Smooth muscle cell (in vitro differentiated cells): ENCODE results near the gene C15orf40. TPM values are rescaled to one million over a fixed set of nuclear protein-coding genes. Genes with fewer than 3 reads are reported as not detected.

Experiments used
- DNase-seq: peaks from one replicate; lab custom pipeline; 2025; ENCODE audit not compliant: unreplicated experiment; lab: John Stamatoyannopoulos, UW
- H2AFZ ChIP-seq: fragments of 200-600 bp; sonication (generic); 2 replicates; pipeline ENCODE4 v1.6.0; 2016; ENCODE audit warnings: antibody characterized with exemption, low read depth, mild to moderate bottlenecking
- H3F3A ChIP-seq: fragments of 200-600 bp; sonication (generic); 2 replicates; pipeline ENCODE4 v1.6.0; 2017; ENCODE audit warnings: antibody characterized with exemption, low read depth
- H3K27ac ChIP-seq: fragments of 200-600 bp; sonication (generic); 2 replicates; pipeline ENCODE4 v1.5.1; 2016; ENCODE audit warnings: low read depth, mild to moderate bottlenecking
- H3K27me3 ChIP-seq: fragments of 200-600 bp; sonication (generic); 2 replicates; pipeline ENCODE4 v1.6.1; 2016; ENCODE audit warnings: low read depth, mild to moderate bottlenecking
- H3K36me3 ChIP-seq: fragments of 200-600 bp; sonication (generic); 2 replicates; pipeline ENCODE4 v1.5.1; 2016; ENCODE audit warnings: low read depth
- H3K4me1 ChIP-seq: fragments of 200-600 bp; sonication (generic); 2 replicates; pipeline ENCODE4 v1.5.1; 2016; ENCODE audit warnings: low read depth
- H3K4me2 ChIP-seq: fragments of 200-600 bp; sonication (generic); 2 replicates; pipeline ENCODE4 v1.6.0; 2016; ENCODE audit warnings: mild to moderate bottlenecking
- H3K4me3 ChIP-seq: fragments of 200-600 bp; sonication (generic); 2 replicates; pipeline ENCODE4 v1.5.1; 2016; ENCODE audit warnings: mild to moderate bottlenecking
- H3K79me2 ChIP-seq: fragments of 200-600 bp; sonication (generic); 2 replicates; pipeline ENCODE4 v1.6.0; 2016; ENCODE audit warnings: low read depth, mild to moderate bottlenecking
- H3K9ac ChIP-seq: fragments of 200-600 bp; sonication (generic); 2 replicates; pipeline ENCODE4 v1.6.0; 2016; ENCODE audit warnings: low read depth
- H3K9me3 ChIP-seq: fragments of 200-600 bp; sonication (generic); replicated peaks from 2 replicates; pipeline ENCODE4 v1.5.1; 2016; ENCODE audit warnings: low read depth
- H4K20me1 ChIP-seq: fragments of 200-600 bp; sonication (generic); 2 replicates; pipeline ENCODE4 v1.6.0; 2016; ENCODE audit warnings: low read depth
- CTCF ChIP-seq: fragments of 200-600 bp; sonication (generic); IDR thresholded peaks from 2 replicates; pipeline ENCODE4 v1.5.1; 2017; ENCODE audit warnings: borderline replicate concordance, mild to moderate bottlenecking, antibody characterized with exemption; ENCODE audit not compliant: insufficient read depth, poor library complexity, severe bottlenecking
- WGBS: methylation state at CpG from one replicate; pipeline ENCODE4 v1.1.7; 2016; ENCODE audit warnings: low lambda C conversion rate; 5-methylcytosine and 5-hydroxymethylcytosine counted together
- polyA plus RNA-seq: library from polyadenylated mRNA; unstranded; fragments of >200 nt; fragmentation: Nextera tagmentation; extraction: Ambion mirVana; gene quantifications from 2 replicates; pipeline ENCODE4 v1.2.1, GENCODE V29; 2016
- total RNA-seq: library from RNA; depleted of rRNA; stranded (reverse); fragments of >200 nt; gene quantifications from 2 replicates; pipeline ENCODE4 v1.2.3, GENCODE V29; 2014

The C15orf40 gene
- total and polyA plus RNA-seq, 2 experiments from 2014 or later, result 14.3 to 19.3 TPM

GRCh38 chr15:82964890-82965289 is 46.5 kb downstream of the C15orf40 start:
- Histone ChIP-seq H3K9ac (no peak overlapping the region), H3K4me3 (no peak overlapping the region), H3K36me3 (no peaks in the 10 kb centered on the region), H3K27me3 (no peaks in the 10 kb centered on the region), H3K27ac (no peak overlapping the region), H4K20me1 (no peaks in the 10 kb centered on the region), H2AFZ (no peak overlapping the region), H3K79me2 (no peaks in the 10 kb centered on the region), H3K4me2 (no peak overlapping the region), H3K4me1 (no peaks in the 10 kb centered on the region), H3F3A (no peaks in the 10 kb centered on the region), H3K9me3 (no peaks in the 10 kb centered on the region)
- 96% methylated on average over 5 of the region's 5 CpGs for WGBS
- no peak for DNase-seq
- no peak for TF ChIP-seq CTCF

DNA sequence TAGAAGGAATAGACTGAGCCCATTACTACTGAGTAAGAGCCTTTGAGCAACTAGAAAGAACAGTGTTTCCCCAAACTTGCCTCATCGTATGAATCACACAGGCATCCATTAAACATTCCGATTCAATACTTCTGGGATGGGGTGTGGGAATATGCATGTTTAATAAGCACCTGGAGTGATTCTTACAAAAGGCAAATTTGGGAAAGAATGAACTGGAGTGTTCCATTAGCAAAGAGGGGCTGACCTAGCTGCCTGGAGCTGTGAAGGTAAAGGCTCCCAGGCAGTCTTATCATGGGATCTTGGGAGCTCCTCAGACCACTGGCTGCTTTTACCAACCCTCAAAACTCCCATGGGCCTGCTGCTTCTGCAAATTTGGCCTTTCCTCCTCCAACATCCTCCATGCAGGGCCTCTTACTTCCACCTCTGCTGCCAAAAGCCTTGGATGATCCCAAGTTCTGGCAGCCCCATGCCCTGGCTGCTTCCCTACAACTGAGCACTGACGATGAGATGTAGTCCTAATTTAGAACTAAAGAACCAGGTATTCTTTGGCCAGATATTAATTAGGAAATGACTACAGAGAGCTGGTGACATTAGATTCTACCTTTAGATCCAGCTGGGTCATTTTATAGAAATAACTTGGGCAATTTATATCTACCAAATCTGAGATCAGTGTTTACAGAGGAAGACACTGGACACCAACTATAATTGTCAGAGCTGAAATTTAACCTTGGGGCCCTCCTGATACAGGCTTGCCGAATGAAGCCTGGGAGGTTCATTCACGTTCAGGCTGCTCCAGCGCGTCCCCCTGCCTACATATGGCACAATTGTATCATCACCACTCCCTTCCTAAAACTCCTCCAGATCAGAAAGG is 47.7 kb downstream of the C15orf40 start:
- Histone ChIP-seq H3K27me3 (no peaks in the 10 kb centered on the region), H3K9ac (no peak overlapping the region), H3K27ac (no peak overlapping the region), H3F3A (no peaks in the 10 kb centered on the region), H3K4me2 (no peak overlapping the region), H3K36me3 (no peaks in the 10 kb centered on the region), H3K4me3 (no peak overlapping the region), H3K79me2 (no peaks in the 10 kb centered on the region), H2AFZ (no peak overlapping the region), H3K4me1 (no peaks in the 10 kb centered on the region), H3K9me3 (no peaks in the 10 kb centered on the region), H4K20me1 (no peaks in the 10 kb centered on the region)
- no peak for TF ChIP-seq CTCF
- WGBS, result 83% methylated on average over 7 of the region's 7 CpGs
- DNase-seq, result no peak

DNA sequence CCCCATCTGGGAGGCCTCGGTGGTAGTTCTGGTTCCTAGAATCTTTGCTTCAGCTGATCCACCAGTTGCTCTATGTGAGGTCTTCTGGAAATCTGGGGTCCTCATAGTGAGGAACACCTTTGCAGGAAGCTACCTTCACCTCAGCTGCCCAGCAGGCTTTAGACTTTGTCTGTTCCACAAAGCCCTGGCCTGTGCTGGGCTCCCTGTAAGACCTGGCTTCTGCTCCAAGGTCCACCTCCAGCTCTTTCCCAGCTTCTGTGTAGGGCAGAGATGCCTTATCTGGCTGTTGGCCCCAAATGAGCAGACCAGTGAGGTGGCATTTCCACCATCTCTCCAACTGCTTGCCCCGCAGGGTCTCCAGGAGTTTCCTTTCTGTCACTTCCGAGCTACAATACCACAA is 50.7 kb downstream of the C15orf40 start:
- H3K4me2 ChIP-seq, result no peak overlapping the region
- H3F3A ChIP-seq, result no peaks in the 10 kb centered on the region
- no peaks in the 10 kb centered on the region for H4K20me1 ChIP-seq
- no peaks in the 10 kb centered on the region for H3K4me1 ChIP-seq
- H3K4me3 ChIP-seq, result no peak overlapping the region
- no peak overlapping the region for H3K9ac ChIP-seq
- DNase-seq, result no peak
- H3K27ac ChIP-seq, result no peak overlapping the region
- no peaks in the 10 kb centered on the region for H3K27me3 ChIP-seq
- H2AFZ ChIP-seq, result no peak overlapping the region
- H3K9me3 ChIP-seq, result no peaks in the 10 kb centered on the region
- no peaks in the 10 kb centered on the region for H3K79me2 ChIP-seq
- 87% methylated on average over 3 of the region's 3 CpGs for WGBS
- TF ChIP-seq CTCF, result no peak
- no peaks in the 10 kb centered on the region for H3K36me3 ChIP-seq

GRCh38 chr15:82959423-82959822 is 52.0 kb downstream of the C15orf40 start:
- 96% methylated on average over 5 of the region's 5 CpGs for WGBS

More at GRCh38 chr15:82959423-82959822, 52.0 kb downstream of the C15orf40 start:
- Histone ChIP-seq H3K36me3 (no peaks in the 10 kb centered on the region), H3K27ac (no peak overlapping the region), H3K9ac (no peak overlapping the region), H3K9me3 (no peaks in the 10 kb centered on the region), H3K79me2 (no peaks in the 10 kb centered on the region), H3K4me1 (no peaks in the 10 kb centered on the region), H3K4me3 (no peak overlapping the region), H3F3A (no peaks in the 10 kb centered on the region), H2AFZ (no peak overlapping the region), H4K20me1 (no peaks in the 10 kb centered on the region), H3K27me3 (no peaks in the 10 kb centered on the region), H3K4me2 (no peak overlapping the region)
- TF ChIP-seq CTCF, result no peak
- DNase-seq, result no peak
